H1 (cell line): ENCODE results near the gene PCID2. TPM values are rescaled to one million over a fixed set of nuclear protein-coding genes. Genes with fewer than 3 reads are reported as not detected.

Source experiments
- CTCF ChIA-PET: fragments of 300-600 bp; sonication (Branson Sonifier 250); formaldehyde crosslinking; loops from one replicate; lab custom pipeline; 2021; ENCODE audit not compliant: partially characterized antibody; lab: Charles Lee
- POLR2A ChIA-PET: fragments of 300-600 bp; sonication (Branson Sonifier 250); formaldehyde crosslinking; loops from one replicate; lab custom pipeline; 2021; ENCODE audit warnings: inconsistent platforms; ENCODE audit not compliant: partially characterized antibody; lab: Charles Lee
- DNase-seq, 2 experiments: peaks; one replicate each; pipeline versions ENCODE4 v3.0.0 to v3.0.0-alpha.2; 2010 to 2022; ENCODE audit warnings: low spot score in 2 of 2, low read depth in 1 of 2, mixed read lengths in 1 of 2
- FAIRE-seq: peaks from 2 replicates; lab custom pipeline; 2011; peaks lifted over from hg19 to GRCh38; lab: Jason Lieb, UNC
- H2AFZ ChIP-seq: 2 replicates; pipeline ENCODE4 v1.8.1; 2012; ENCODE audit warnings: low read length, inconsistent platforms
- H2AK5ac ChIP-seq: 2 replicates; pipeline ENCODE4 v1.6.1; 2013; ENCODE audit warnings: low read depth, low read length
- H2BK120ac ChIP-seq: replicated peaks from 2 replicates; pipeline ENCODE3; 2013; ENCODE audit warnings: low read depth, low read length, inconsistent platforms
- H2BK12ac ChIP-seq: 2 replicates; pipeline ENCODE4 v1.6.1; 2013; ENCODE audit warnings: low read depth, low read length
- H2BK15ac ChIP-seq: 2 replicates; pipeline ENCODE4 v1.6.1; 2013; ENCODE audit warnings: low read length
- H2BK20ac ChIP-seq: 2 replicates; pipeline ENCODE4 v1.6.1; 2013; ENCODE audit warnings: low read length
- H2BK5ac ChIP-seq: 2 replicates; pipeline ENCODE4 v1.6.1; 2013; ENCODE audit warnings: low read depth, low read length
- H3K14ac ChIP-seq: 2 replicates; pipeline ENCODE4 v1.6.1; 2013; ENCODE audit warnings: inconsistent platforms; ENCODE audit not compliant: insufficient read length
- H3K18ac ChIP-seq: 2 replicates; pipeline ENCODE4 v1.6.1; 2013; ENCODE audit warnings: low read length; ENCODE audit errors: extremely low read depth
- H3K23ac ChIP-seq: 2 replicates; pipeline ENCODE4 v1.6.1; 2013; ENCODE audit warnings: inconsistent platforms; ENCODE audit not compliant: insufficient read length
- H3K23me2 ChIP-seq: 2 replicates; pipeline ENCODE4 v1.6.1; 2013; ENCODE audit warnings: low read depth, low read length
- H3K27ac ChIP-seq: 2 replicates; pipeline ENCODE4 v1.6.1; 2011; ENCODE audit warnings: low read depth, low read length, inconsistent platforms
- H3K27me3 ChIP-seq, 4 experiments: replicated peaks in 1 of 4; 1 replicate in 1 of 4; 2 replicates in 3 of 4; pipeline versions ENCODE4 v1.6.1 to v1.8.1; 2011 to 2013; ENCODE audit warnings: low read length in 3 of 4, mild to moderate bottlenecking in 3 of 4, inconsistent platforms in 2 of 4, mixed read lengths in 2 of 4, moderate library complexity in 1 of 4; ENCODE audit not compliant: control insufficient read depth in 3 of 4, insufficient read depth in 3 of 4; ENCODE audit errors: extremely low read depth in 1 of 4
- H3K36me3 ChIP-seq, 4 experiments: 2 replicates each; pipeline versions ENCODE4 v1.6.1 to v1.8.1; 2011 to 2013; ENCODE audit warnings: mild to moderate bottlenecking in 4 of 4, low read length in 3 of 4, moderate library complexity in 2 of 4, control low read depth in 1 of 4, inconsistent platforms in 1 of 4; ENCODE audit not compliant: insufficient read depth in 4 of 4, control insufficient read depth in 2 of 4
- H3K4ac ChIP-seq: replicated peaks from 2 replicates; pipeline ENCODE3; 2013; ENCODE audit warnings: low read length, low read depth, mixed read lengths, inconsistent platforms; ENCODE audit not compliant: insufficient read length
- H3K4me1 ChIP-seq, 4 experiments: replicated peaks in 1 of 4; 1 replicate in 1 of 4; 2 replicates in 3 of 4; pipeline versions ENCODE4 v1.6.1 to v1.8.1; 2011 to 2013; ENCODE audit warnings: low read length in 3 of 4, inconsistent platforms in 2 of 4, mixed read lengths in 1 of 4; ENCODE audit not compliant: insufficient read depth in 4 of 4, control insufficient read depth in 3 of 4
- H3K4me2 ChIP-seq, 2 experiments: 2 replicates each; pipeline versions ENCODE4 v1.6.1 to v1.8.1; 2011 to 2013; ENCODE audit warnings: low read depth in 2 of 2, low read length in 2 of 2, control low read depth in 1 of 2, inconsistent platforms in 1 of 2, mild to moderate bottlenecking in 1 of 2; ENCODE audit not compliant: insufficient read depth in 1 of 2
- H3K4me3 ChIP-seq, 4 experiments: fragments of 200-600, 300-600 bp in 1 of 4; sonication (generic), shearing (Covaris generic), sonication (Bioruptor Twin) in 1 of 4; 2 replicates each; pipeline versions ENCODE4 v1.5.1 to v1.8.1; 2011 to 2016; ENCODE audit warnings: low read length in 4 of 4, low read depth in 3 of 4, control low read depth in 2 of 4, inconsistent platforms in 2 of 4, mild to moderate bottlenecking in 2 of 4, mixed read lengths in 1 of 4, moderate library complexity in 1 of 4; ENCODE audit not compliant: insufficient read depth in 2 of 4; ENCODE audit errors: extremely low read depth in 1 of 4
- H3K56ac ChIP-seq: replicated peaks from 2 replicates; pipeline ENCODE3; 2013; ENCODE audit warnings: low read depth, mild to moderate bottlenecking, mixed read lengths, low read length, inconsistent platforms; ENCODE audit not compliant: insufficient read length
- H3K79me1 ChIP-seq: 2 replicates; pipeline ENCODE4 v1.6.1; 2013; ENCODE audit warnings: low read depth, low read length, control low read depth
- H3K79me2 ChIP-seq, 2 experiments: 2 replicates each; pipeline versions ENCODE4 v1.6.1 to v1.8.1; 2012 to 2013; ENCODE audit warnings: low read length in 2 of 2, mild to moderate bottlenecking in 2 of 2, inconsistent platforms in 1 of 2; ENCODE audit not compliant: insufficient read depth in 2 of 2, control insufficient read depth in 1 of 2
- H3K9ac ChIP-seq, 4 experiments: replicated peaks in 1 of 4; 1 replicate in 1 of 4; 2 replicates in 3 of 4; pipeline versions ENCODE4 v1.6.1 to v1.8.1; 2011 to 2013; ENCODE audit warnings: low read depth in 3 of 4, low read length in 3 of 4, control low read depth in 2 of 4, mild to moderate bottlenecking in 2 of 4, moderate library complexity in 2 of 4, inconsistent platforms in 1 of 4; ENCODE audit errors: extremely low read depth in 1 of 4
- H3K9me3 ChIP-seq, 2 experiments: 2 replicates each; pipeline versions ENCODE4 v1.6.1 to v1.8.1; 2012 to 2013; ENCODE audit warnings: mild to moderate bottlenecking in 2 of 2, moderate library complexity in 2 of 2, control low read depth in 1 of 2, inconsistent platforms in 1 of 2, low read depth in 1 of 2, low read length in 1 of 2, mixed read lengths in 1 of 2; ENCODE audit not compliant: insufficient read depth in 2 of 2
- H4K20me1 ChIP-seq, 2 experiments: replicated peaks in 1 of 2; 2 replicates each; pipeline versions ENCODE3 to v1.8.1; 2011 to 2013; ENCODE audit warnings: inconsistent platforms in 2 of 2, low read length in 2 of 2, mild to moderate bottlenecking in 1 of 2; ENCODE audit not compliant: insufficient read depth in 2 of 2, control insufficient read depth in 1 of 2
- H4K5ac ChIP-seq: 2 replicates; pipeline ENCODE4 v1.6.1; 2013; ENCODE audit warnings: low read length, low read depth, mixed read lengths, inconsistent platforms; ENCODE audit not compliant: insufficient read length
- H4K8ac ChIP-seq: 2 replicates; pipeline ENCODE4 v1.8.0; 2013; ENCODE audit warnings: mild to moderate bottlenecking, moderate library complexity, low read length, inconsistent platforms; ENCODE audit not compliant: insufficient read depth; ENCODE audit errors: extremely low read depth
- H4K91ac ChIP-seq: replicated peaks from 2 replicates; pipeline ENCODE3; 2013; ENCODE audit warnings: low read length, mixed read lengths, inconsistent platforms; ENCODE audit not compliant: insufficient read length
- WGBS, 2 experiments: shearing (Covaris generic) in 1 of 2; methylation state at CpG; one replicate each; pipeline versions ENCODE4 v1.1.6 to v1.1.7; 2013 to 2015; ENCODE audit warnings: low lambda C conversion rate in 2 of 2, mixed read lengths in 2 of 2, inconsistent platforms in 1 of 2, low coverage in 1 of 2, missing lambda C conversion rate in 1 of 2; ENCODE audit not compliant: insufficient replicate concordance in 2 of 2, insufficient coverage in 1 of 2, insufficient read length in 1 of 2; ENCODE audit errors: extremely low coverage in 1 of 2, missing lambda C conversion rate in 1 of 2; 5-methylcytosine and 5-hydroxymethylcytosine counted together
- polyA plus RNA-seq, 7 experiments: library from polyadenylated mRNA; depleted of rRNA in 3 of 7; stranded (reverse) in 5 of 7; unstranded in 2 of 7; fragments of >200 nt in 5 of 7; fragments of 200-250 nt in 2 of 7; gene quantifications; 1 replicate in 5 of 7; 2 replicates in 1 of 7; 4 replicates in 1 of 7; pipeline versions ENCODE4 v1.2.1 to v1.2.3, GENCODE V29; 2011 to 2013; ENCODE audit warnings: missing spikeins in 2 of 7, mixed read lengths in 2 of 7
- total RNA-seq: library from RNA; stranded (reverse); fragmentation: NEBNext Ultra II Directional; extraction: Animal tissue kit (Norgen Biotek cat#: 25700); gene quantifications from 2 replicates; pipeline ENCODE4 v1.2.1, GENCODE V29; 2021

Gene PCID2
- total and polyA plus RNA-seq, 2 of the 8 experiments (the other 6 are each of a cell fraction or from before 2014, with no cell fraction given) = 72.4 to 72.8 TPM

GRCh38 chr13:113138792-113139551, 69.5 kb downstream of the PCID2 start:
- Histone ChIP-seq H2AK5ac (no peak overlapping the region), H2BK5ac (no peak overlapping the region), H4K91ac (no peak overlapping the region), H3K79me1 (no peaks in the 10 kb centered on the region), H3K18ac (no peak overlapping the region), H3K4me2 (no peak overlapping the region), H4K5ac (no peak overlapping the region), H3K9ac (no peak overlapping the region), H3K4me3 (no peak overlapping the region), H4K8ac (no peak overlapping the region), H3K4me1 (peaks cover 0 to 3% (median under 1%) of the 10 kb centered on the region in 4 experiments; a peak in 4 of 7 replicates), H3K4ac (no peak overlapping the region), H3K23me2 (no peaks in the 10 kb centered on the region), H3K14ac (no peak overlapping the region), H3K27me3 (no peaks in the 10 kb centered on the region), H2BK12ac (no peak overlapping the region), H3K56ac (no peak overlapping the region), H4K20me1 (no peaks in the 10 kb centered on the region), H3K23ac (no peak overlapping the region), H2AFZ (no peak overlapping the region), H3K27ac (no peak overlapping the region), H3K36me3 (no peaks in the 10 kb centered on the region), H2BK15ac (no peak overlapping the region), H3K9me3 (no peaks in the 10 kb centered on the region), H3K79me2 (no peaks in the 10 kb centered on the region), H2BK120ac (no peak overlapping the region), H2BK20ac (no peak overlapping the region)
- WGBS, 2 experiments = 92% methylated on average over 16 of the region's 16 CpGs; no CpG with 5 or more reads in 1 of the 2 experiments
- DNase-seq (no peak), FAIRE-seq (no peak)
- ChIA-PET POLR2A (interaction anchor here (1.8 kb wide), 1 partner anchor 15 kb away, joined by 4 read pairs; no protein-coding TSS in a partner anchor), CTCF (no interaction called here)
